GM12892 (cell line): Measurements from ENCODE around the gene SLC35E1.

Source experiments
- DNase-seq: peaks from one replicate; pipeline ENCODE4 v3.0.0; 2011; ENCODE audit not compliant: insufficient read length
- FAIRE-seq: peaks from 2 replicates; lab custom pipeline; 2011; peaks lifted over from hg19 to GRCh38; lab: Jason Lieb, UNC
- POLR2A ChIP-seq: IDR thresholded peaks from 2 replicates; pipeline ENCODE4 v1.6.1; 2011; ENCODE audit warnings: low read depth, low read length, control low read depth
- POLR2AphosphoS5 ChIP-seq: IDR thresholded peaks from 2 replicates; pipeline ENCODE4 v1.6.1; 2011; ENCODE audit warnings: low read depth, low read length, control low read depth
- TAF1 ChIP-seq: IDR thresholded peaks from 2 replicates; pipeline ENCODE4 v1.6.1; 2011; ENCODE audit warnings: low read depth, mild to moderate bottlenecking, control low read depth, low read length, borderline replicate concordance

Gene SLC35E1

GRCh38 chr19:16607819-16608218, 35.6 kb upstream of the SLC35E1 start:
- FAIRE-seq = no peak
- no peak for TF ChIP-seq POLR2AphosphoS5
- TF ChIP-seq POLR2A = no peak
- no peak for TF ChIP-seq TAF1

GRCh38 chr19:16605553-16605994, 33.4 kb upstream of the SLC35E1 start:
- TF ChIP-seq POLR2A (no peak), POLR2AphosphoS5 (no peak), TAF1 (no peak)
- FAIRE-seq = no peak
- DNase-seq = no peak

More at GRCh38 chr19:16607819-16608218, 35.6 kb upstream of the SLC35E1 start:
- DNase-seq = no peak

- no peak for FAIRE-seq
- TF ChIP-seq TAF1 (no peak), POLR2AphosphoS5 (no peak), POLR2A (no peak)
- DNase-seq = no peak
These were observed 32.9 kb upstream of the SLC35E1 start for GRCh38 chr19:16605115-16605514.

GRCh38 chr19:16604615-16605014, 32.4 kb upstream of the SLC35E1 start:
- TF ChIP-seq POLR2AphosphoS5 (no peak), TAF1 (no peak), POLR2A (no peak)
- DNase-seq (no peak), FAIRE-seq (no peak)

- FAIRE-seq (no peak), DNase-seq (no peak)
- TF ChIP-seq POLR2AphosphoS5 = no peak
- no peak for TF ChIP-seq TAF1
- no peak for TF ChIP-seq POLR2A
These were observed 30.9 kb upstream of the SLC35E1 start for GRCh38 chr19:16603090-16603489.

- no peak for TF ChIP-seq POLR2AphosphoS5
- TF ChIP-seq TAF1 = no peak
- TF ChIP-seq POLR2A = no peak
- FAIRE-seq (no peak), DNase-seq (no peak)
These were observed 29.3 kb upstream of the SLC35E1 start for GRCh38 chr19:16601378-16602052.

- DNase-seq (no peak), FAIRE-seq (no peak)
- TF ChIP-seq POLR2A (no peak), TAF1 (no peak), POLR2AphosphoS5 (no peak)
These were observed 28.6 kb upstream of the SLC35E1 start for GRCh38 chr19:16600824-16601223.

- DNase-seq (no peak), FAIRE-seq (no peak)
- no peak for TF ChIP-seq TAF1
- no peak for TF ChIP-seq POLR2AphosphoS5
- no peak for TF ChIP-seq POLR2A
These were observed 27.6 kb upstream of the SLC35E1 start for GRCh38 chr19:16599655-16600346.

- FAIRE-seq (no peak), DNase-seq (no peak)
- TF ChIP-seq POLR2A = no peak
- no peak for TF ChIP-seq POLR2AphosphoS5
- TF ChIP-seq TAF1 = no peak
These were observed 26.6 kb upstream of the SLC35E1 start for GRCh38 chr19:16598848-16599247.

- FAIRE-seq = no peak
- DNase-seq = no peak
- TF ChIP-seq TAF1 (no peak), POLR2A (no peak), POLR2AphosphoS5 (no peak)
These were observed 24.2 kb upstream of the SLC35E1 start for GRCh38 chr19:16596399-16596798.

GRCh38 chr19:16595097-16595496, 22.9 kb upstream of the SLC35E1 start:
- TF ChIP-seq POLR2AphosphoS5 = no peak
- no peak for TF ChIP-seq TAF1
- TF ChIP-seq POLR2A = no peak
- FAIRE-seq = no peak
- no peak for DNase-seq

- FAIRE-seq (peak; percentile 77), DNase-seq (no peak)
- TF ChIP-seq POLR2AphosphoS5 (no peak), POLR2A (no peak), TAF1 (no peak)
These were observed 22.5 kb upstream of the SLC35E1 start for GRCh38 chr19:16594681-16595091.
